ENCODE data around the gene ZFP92. TPM values are rescaled to one million over a fixed set of nuclear protein-coding genes. Genes with fewer than 3 reads are reported as not detected.

Gene ZFP92
- polyA plus RNA-seq, 1 donor (not counting 4 experiments of a cell fraction or from before 2014, with no cell fraction given) = 0.64 TPM

- DNase-seq (ENCODE audit: low read depth, low spot score) = no peak
- Histone ChIP-seq H3K4me3 (ENCODE audit: control insufficient read depth in 2 of 3, extremely low read depth in 1 of 3, insufficient read depth in 2 of 3, low read depth in 1 of 3, low read length in 3 of 3) (no peak overlapping the region), H3K9ac (ENCODE audit: control insufficient read depth, extremely low read depth, insufficient read depth, low read length) (no peak overlapping the region), H3K36me3 (ENCODE audit: control insufficient read depth in 2 of 2, extremely low read depth in 1 of 2, insufficient read depth in 2 of 2, low read length in 2 of 2) (no peaks in the 10 kb centered on the region), H2AFZ (ENCODE audit: control insufficient read depth, low read length) (no peak overlapping the region), H3K9me3 (ENCODE audit: control insufficient read depth, low read depth, low read length) (no peaks in the 10 kb centered on the region), H3K4me1 (ENCODE audit: control insufficient read depth, extremely low read depth, insufficient read depth, low read length) (no peaks in the 10 kb centered on the region), H3K27ac (ENCODE audit: control insufficient read depth, insufficient read depth, low read length) (no peak overlapping the region), H3K9me1 (ENCODE audit: control insufficient read depth, extremely low read depth, insufficient read depth, low read length) (no peaks in the 10 kb centered on the region), H3K79me2 (ENCODE audit: control insufficient read depth, insufficient read depth, low read length) (no peaks in the 10 kb centered on the region), H4K20me1 (ENCODE audit: control insufficient read depth, extremely low read depth, insufficient read depth, low read length) (no peaks in the 10 kb centered on the region), H3K4me2 (ENCODE audit: control insufficient read depth, extremely low read depth, insufficient read depth, low read depth, low read length) (no peak overlapping the region), H3K27me3 (ENCODE audit: control insufficient read depth, extremely low read depth, insufficient read depth, low read length) (no peaks in the 10 kb centered on the region)
- FAIRE-seq = no peak
- dilution Hi-C loops (cut with MboI; ENCODE audit: extremely low pct_ligation_motif_present, low sequenced_read_pairs) = no loop called here
- TF ChIP-seq EZH2 (IDR thresholded peaks at IDR 0.05; ENCODE audit: low read length) (no peak), CTCF (optimal IDR thresholded peaks at IDR 0.05 in 1 of 3, IDR thresholded peaks at IDR 0.05 in 1 of 3, conservative IDR thresholded peaks at IDR 0.05 in 1 of 3; ENCODE audit: extremely low read depth in 1 of 3, insufficient read depth in 2 of 3, low read length in 3 of 3) (no peak)
Observed at GRCh38 chrX:153433781-153434285, 22.6 kb downstream of the ZFP92 start.

GRCh38 chrX:153434801-153435200 lies 23.5 kb downstream of the ZFP92 start:
- Histone ChIP-seq H3K79me2 (ENCODE audit: control insufficient read depth, insufficient read depth, low read length) (no peaks in the 10 kb centered on the region), H3K27me3 (ENCODE audit: control insufficient read depth, extremely low read depth, insufficient read depth, low read length) (no peaks in the 10 kb centered on the region), H3K27ac (ENCODE audit: control insufficient read depth, insufficient read depth, low read length) (no peak overlapping the region), H3K4me2 (ENCODE audit: control insufficient read depth, extremely low read depth, insufficient read depth, low read depth, low read length) (no peak overlapping the region), H3K36me3 (ENCODE audit: control insufficient read depth in 2 of 2, extremely low read depth in 1 of 2, insufficient read depth in 2 of 2, low read length in 2 of 2) (no peaks in the 10 kb centered on the region), H3K9ac (ENCODE audit: control insufficient read depth, extremely low read depth, insufficient read depth, low read length) (no peak overlapping the region), H3K9me1 (ENCODE audit: control insufficient read depth, extremely low read depth, insufficient read depth, low read length) (no peaks in the 10 kb centered on the region), H3K4me1 (ENCODE audit: control insufficient read depth, extremely low read depth, insufficient read depth, low read length) (no peaks in the 10 kb centered on the region), H2AFZ (ENCODE audit: control insufficient read depth, low read length) (no peak overlapping the region), H3K4me3 (ENCODE audit: control insufficient read depth in 2 of 3, extremely low read depth in 1 of 3, insufficient read depth in 2 of 3, low read depth in 1 of 3, low read length in 3 of 3) (no peak overlapping the region), H4K20me1 (ENCODE audit: control insufficient read depth, extremely low read depth, insufficient read depth, low read length) (no peaks in the 10 kb centered on the region), H3K9me3 (ENCODE audit: control insufficient read depth, low read depth, low read length) (no peaks in the 10 kb centered on the region)
- dilution Hi-C loops (cut with MboI; ENCODE audit: extremely low pct_ligation_motif_present, low sequenced_read_pairs) = no loop called here
- DNase-seq (ENCODE audit: low read depth, low spot score) = no peak
- FAIRE-seq = no peak
- TF ChIP-seq EZH2 (IDR thresholded peaks at IDR 0.05; ENCODE audit: low read length) = no peak
- no peak for TF ChIP-seq CTCF (optimal IDR thresholded peaks at IDR 0.05 in 1 of 3, IDR thresholded peaks at IDR 0.05 in 1 of 3, conservative IDR thresholded peaks at IDR 0.05 in 1 of 3; ENCODE audit: extremely low read depth in 1 of 3, insufficient read depth in 2 of 3, low read length in 3 of 3)

Data from keratinocyte (primary cell).